H9 (cell line): ENCODE measurements around the gene APBB2. TPM values are rescaled to one million over a fixed set of nuclear protein-coding genes. Genes with fewer than 3 reads are reported as not detected.

Experiments
- DNase-seq: peaks from one replicate; pipeline ENCODE4 v3.0.0-alpha.2; 2017
- H2AFZ ChIP-seq: one replicate; pipeline ENCODE4 v1.6.1; 2013; ENCODE audit warnings: mild to moderate bottlenecking, low read length, control low read depth, moderate library complexity
- H2AK5ac ChIP-seq: 2 replicates; pipeline ENCODE4 v1.6.1; 2013; ENCODE audit warnings: low read length, control low read depth, mixed read lengths; ENCODE audit not compliant: insufficient read length
- H2BK120ac ChIP-seq: one replicate; pipeline ENCODE4 v1.6.1; 2013; ENCODE audit warnings: low read depth, mild to moderate bottlenecking, low read length, control low read depth, inconsistent platforms; ENCODE audit not compliant: poor library complexity, severe bottlenecking
- H2BK12ac ChIP-seq: 2 replicates; pipeline ENCODE4 v1.6.1; 2013; ENCODE audit warnings: low read length, control low read depth, mixed read lengths, low read depth; ENCODE audit not compliant: insufficient read length
- H2BK15ac ChIP-seq: 2 replicates; pipeline ENCODE4 v1.6.1; 2013; ENCODE audit warnings: low read depth, low read length, control low read depth
- H2BK20ac ChIP-seq: one replicate; pipeline ENCODE4 v1.6.1; 2013; ENCODE audit warnings: low read depth, mild to moderate bottlenecking, low read length, control low read depth, inconsistent platforms; ENCODE audit not compliant: poor library complexity, severe bottlenecking
- H2BK5ac ChIP-seq: 2 replicates; pipeline ENCODE4 v1.6.1; 2013; ENCODE audit warnings: low read length, control low read depth, mixed read lengths; ENCODE audit not compliant: insufficient read length
- H3K14ac ChIP-seq: 2 replicates; pipeline ENCODE4 v1.6.1; 2013; ENCODE audit warnings: low read length, control low read depth; ENCODE audit not compliant: insufficient read depth
- H3K18ac ChIP-seq: 2 replicates; pipeline ENCODE4 v1.6.1; 2013; ENCODE audit warnings: low read depth, mild to moderate bottlenecking, mixed read lengths, low read length, control low read depth; ENCODE audit not compliant: insufficient read length
- H3K23ac ChIP-seq: 2 replicates; pipeline ENCODE4 v1.6.1; 2013; ENCODE audit warnings: low read length, control low read depth, mixed read lengths, low read depth; ENCODE audit not compliant: insufficient read length
- H3K23me2 ChIP-seq: 2 replicates; pipeline ENCODE4 v1.6.1; 2013; ENCODE audit warnings: low read depth, mild to moderate bottlenecking, mixed read lengths, low read length, control low read depth; ENCODE audit not compliant: insufficient read length, poor library complexity, severe bottlenecking
- H3K27ac ChIP-seq: 2 replicates; pipeline ENCODE4 v1.5.1; 2013; ENCODE audit warnings: low read length, control low read depth, mixed read lengths, low read depth; ENCODE audit not compliant: insufficient read length
- H3K27me3 ChIP-seq: 2 replicates; pipeline ENCODE4 v1.6.1; 2013; ENCODE audit warnings: low read length, control low read depth, inconsistent platforms; ENCODE audit not compliant: insufficient read depth
- H3K4ac ChIP-seq: 2 replicates; pipeline ENCODE4 v1.6.1; 2013; ENCODE audit warnings: low read depth, mild to moderate bottlenecking, control low read depth, inconsistent platforms, low read length, moderate library complexity
- H3K4me1 ChIP-seq: 2 replicates; pipeline ENCODE4 v1.6.1; 2013; ENCODE audit warnings: low read length, control low read depth, inconsistent platforms; ENCODE audit not compliant: insufficient read depth
- H3K4me2 ChIP-seq: 2 replicates; pipeline ENCODE4 v1.6.1; 2013; ENCODE audit warnings: low read length, control low read depth, mixed read lengths; ENCODE audit not compliant: insufficient read length, insufficient read depth
- H3K56ac ChIP-seq: 2 replicates; pipeline ENCODE4 v1.6.1; 2013; ENCODE audit warnings: low read depth, mild to moderate bottlenecking, mixed read lengths, low read length, control low read depth; ENCODE audit not compliant: insufficient read length
- H3K79me1 ChIP-seq: 2 replicates; pipeline ENCODE4 v1.6.1; 2013; ENCODE audit warnings: low read depth, mild to moderate bottlenecking, moderate library complexity, low read length, control low read depth, inconsistent platforms; ENCODE audit not compliant: insufficient read depth, poor library complexity, severe bottlenecking
- H3K79me2 ChIP-seq: 2 replicates; pipeline ENCODE4 v1.6.1; 2013; ENCODE audit warnings: low read length, control low read depth, inconsistent platforms; ENCODE audit not compliant: insufficient read depth
- H3K9ac ChIP-seq: 2 replicates; pipeline ENCODE4 v1.6.1; 2013; ENCODE audit warnings: low read length, control low read depth, mixed read lengths; ENCODE audit not compliant: insufficient read length; ENCODE audit errors: extremely low read depth
- H3K9me3 ChIP-seq: one replicate; pipeline ENCODE4 v1.6.1; 2013; ENCODE audit warnings: low read depth, low read length, inconsistent platforms; ENCODE audit not compliant: control insufficient read depth
- H3T11ph ChIP-seq: one replicate; pipeline ENCODE4 v1.6.1; 2013; ENCODE audit warnings: mild to moderate bottlenecking, low read length, control low read depth, inconsistent platforms
- H4K20me1 ChIP-seq: one replicate; pipeline ENCODE4 v1.6.1; 2013; ENCODE audit not compliant: control insufficient read depth, insufficient read length, insufficient read depth
- H4K5ac ChIP-seq: 2 replicates; pipeline ENCODE4 v1.6.1; 2013; ENCODE audit warnings: low read depth, mild to moderate bottlenecking, mixed read lengths, low read length, control low read depth; ENCODE audit not compliant: insufficient read length
- H4K8ac ChIP-seq: replicated peaks from 2 replicates; pipeline ENCODE4 v1.6.1; 2013; ENCODE audit warnings: low read length, control low read depth, mixed read lengths, low read depth; ENCODE audit not compliant: insufficient read length
- H4K91ac ChIP-seq: 2 replicates; pipeline ENCODE4 v1.6.1; 2013; ENCODE audit warnings: low read depth, mild to moderate bottlenecking, moderate library complexity, mixed read lengths, low read length, control low read depth; ENCODE audit not compliant: insufficient read length
- H3K27ac Mint-ChIP-seq, 3 experiments: 2 replicates in 2 of 3; 3 replicates in 1 of 3; pipeline ENCODE4 v1.8.0; 2020 to 2021; ENCODE audit warnings: mixed read lengths in 3 of 3, mild to moderate bottlenecking in 1 of 3, moderate library complexity in 1 of 3
- H3K27me3 Mint-ChIP-seq: 2 replicates; pipeline ENCODE4 v1.8.0; 2021; ENCODE audit warnings: low read depth, mild to moderate bottlenecking, moderate library complexity, mixed read lengths
- H3K36me3 Mint-ChIP-seq, 3 experiments: 2 replicates in 2 of 3; 3 replicates in 1 of 3; pipeline ENCODE4 v1.8.0; 2020 to 2021; ENCODE audit warnings: low read depth in 3 of 3, mixed read lengths in 3 of 3; ENCODE audit not compliant: insufficient read depth in 1 of 3
- H3K4me1 Mint-ChIP-seq, 2 experiments: 2 replicates each; pipeline ENCODE4 v1.8.0; 2020; ENCODE audit warnings: mixed read lengths in 2 of 2
- H3K4me3 Mint-ChIP-seq, 2 experiments: 2 replicates in 1 of 2; 3 replicates in 1 of 2; pipeline ENCODE4 v1.8.0; 2020 to 2021; ENCODE audit warnings: mild to moderate bottlenecking in 2 of 2, mixed read lengths in 2 of 2, moderate library complexity in 1 of 2
- H3K9me3 Mint-ChIP-seq, 2 experiments: 2 replicates in 1 of 2; 3 replicates in 1 of 2; pipeline ENCODE4 v1.8.0; 2020; ENCODE audit warnings: mild to moderate bottlenecking in 2 of 2, mixed read lengths in 2 of 2, moderate library complexity in 1 of 2
- CTCF ChIP-seq: fragments of 200-600 bp; sonication (generic); conservative IDR thresholded peaks from 3 replicates; pipeline ENCODE4 v1.8.0; 2021; ENCODE audit warnings: antibody characterized with exemption, mild to moderate bottlenecking
- WGBS: extraction: QIAGEN DNeasy Blood & Tissue Kit; methylation state at CpG from one replicate; pipeline ENCODE4 v1.1.7; 2013; ENCODE audit warnings: missing lambda C conversion rate, low lambda C conversion rate, mixed read lengths; ENCODE audit not compliant: insufficient read length; ENCODE audit errors: extremely low coverage; 5-methylcytosine and 5-hydroxymethylcytosine counted together
- total RNA-seq: library from RNA; stranded (reverse); gene quantifications from 2 replicates; pipeline ENCODE4 v1.2.1, GENCODE V29; 2021

The APBB2 gene
- total RNA-seq, 1 experiment from 2014 or later, result 39.6 TPM

GRCh38 chr4:41142376-41143310, 71.7 kb downstream of the APBB2 start:
- Histone ChIP-seq H3K4me2 (no peak overlapping the region), H3K9ac (no peak overlapping the region)
- peaks cover 28 to 29% of the 10 kb centered on the region in 2 experiments for H3K4me1 Mint-ChIP-seq

More at GRCh38 chr4:41142376-41143310, 71.7 kb downstream of the APBB2 start:
- Histone ChIP-seq H3K4me1 (no peaks in the 10 kb centered on the region; the same call in 1 of the 2 replicates), H3K4ac (no peak overlapping the region), H2AK5ac (no peak overlapping the region), H3K27me3 (no peaks in the 10 kb centered on the region), H2BK5ac (no peak overlapping the region), H3K56ac (no peak overlapping the region), H2BK20ac (no peak overlapping the region), H3K23ac (no peak overlapping the region), H3K27ac (no peak overlapping the region), H2BK15ac (no peak overlapping the region), H4K8ac (no peak overlapping the region), H2AFZ (no peak overlapping the region), H4K5ac (no peak overlapping the region), H3K23me2 (no peaks in the 10 kb centered on the region), H3T11ph (no peak overlapping the region), H2BK120ac (no peak overlapping the region), H3K79me1 (no peaks in the 10 kb centered on the region), H3K9me3 (no peaks in the 10 kb centered on the region), H3K79me2 (no peaks in the 10 kb centered on the region), H4K20me1 (no peaks in the 10 kb centered on the region), H3K18ac (no peak overlapping the region), H2BK12ac (no peak overlapping the region), H3K14ac (no peak overlapping the region; the same call in 1 of the 2 replicates), H4K91ac (no peak overlapping the region)
- TF ChIP-seq CTCF, result no peak
- Mint-ChIP-seq H3K27ac (peak overlapping the region; percentile 25 to 83 (median 79); a peak in 5 of 7 replicates), H3K36me3 (peaks cover 4 to 16% (median 14%) of the 10 kb centered on the region in 3 experiments; a peak in 5 of 7 replicates), H3K27me3 (no peaks in the 10 kb centered on the region), H3K4me3 (no peak overlapping the region), H3K9me3 (no peaks in the 10 kb centered on the region; a peak in 2 of 5 replicates)
- DNase-seq, result no peak
- WGBS, result no CpG with 5 or more reads among the region's 10 CpGs
